Adrenal gland (tissue), 5 donors: Measurements from ENCODE around the gene USP38.

Source experiments
- CTCF ChIP-seq, 6 experiments: fragments of 450-650 bp in 4 of 6; fragments of 200-600 bp in 2 of 6; sonication (generic) in 1 of 6; IDR thresholded peaks; 1 replicate in 5 of 6; 2 replicates in 1 of 6; pipeline versions ENCODE4 v1.5.1 to v1.8.0; 2016 to 2021; ENCODE audit warnings: antibody characterized with exemption in 6 of 6, mild to moderate bottlenecking in 2 of 6, moderate library complexity in 1 of 6
- POLR2A ChIP-seq, 2 donors: fragments of 450-650 bp; IDR thresholded peaks; one replicate each; pipeline ENCODE4 v1.6.1; 2017; ENCODE audit warnings: antibody characterized with exemption in 2 of 2, mild to moderate bottlenecking in 2 of 2, moderate library complexity in 1 of 2
- donor health status: DM: no; HTN: no; CAD: no.

GRCh38 chr4:143215873-143216272 is 31.2 kb downstream of the USP38 start:
- TF ChIP-seq POLR2A (IDR thresholded peaks at IDR 0.05) (no peak), CTCF (IDR thresholded peaks at IDR 0.05) (no peak)
